HG02852 (cell line): Measurements from ENCODE around the gene IVL.

Experiments
- ATAC-seq: cut with Tn5 transposase; IDR thresholded peaks from one replicate; pipeline ENCODE4 v1.9.1; 2021; ENCODE audit warnings: mild to moderate bottlenecking, moderate library complexity; ENCODE audit not compliant: unreplicated experiment

IVL gene

GRCh38 chr1:152886758-152887409, 21.5 kb upstream of the IVL start:
- no peak for ATAC-seq

GRCh38 chr1:152888126-152888525, 20.2 kb upstream of the IVL start:
- ATAC-seq: no peak

DNA sequence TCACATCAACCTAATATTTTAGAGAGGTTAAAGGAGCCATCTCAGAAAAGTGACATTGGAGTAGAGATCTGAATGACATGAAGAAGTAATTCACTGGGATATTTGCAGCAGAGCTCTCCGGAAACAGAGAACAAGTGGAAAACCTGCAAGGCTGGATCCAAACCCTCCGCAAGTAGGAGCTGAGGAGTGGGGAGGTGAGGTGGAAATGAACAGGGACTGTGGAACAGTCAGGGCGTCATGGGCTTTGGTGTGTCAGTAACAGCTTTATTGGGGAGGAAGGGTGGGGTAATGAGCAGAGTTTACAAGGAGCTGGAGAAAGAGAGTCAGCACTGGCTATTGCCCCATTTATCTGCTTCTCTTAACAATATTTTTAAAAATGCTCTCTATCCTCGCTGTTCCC, 9.3 kb upstream of the IVL start:
- no peak for ATAC-seq

- ATAC-seq: no peak
Observed at GRCh38 chr1:152899883-152900282, 8.5 kb upstream of the IVL start.

DNA sequence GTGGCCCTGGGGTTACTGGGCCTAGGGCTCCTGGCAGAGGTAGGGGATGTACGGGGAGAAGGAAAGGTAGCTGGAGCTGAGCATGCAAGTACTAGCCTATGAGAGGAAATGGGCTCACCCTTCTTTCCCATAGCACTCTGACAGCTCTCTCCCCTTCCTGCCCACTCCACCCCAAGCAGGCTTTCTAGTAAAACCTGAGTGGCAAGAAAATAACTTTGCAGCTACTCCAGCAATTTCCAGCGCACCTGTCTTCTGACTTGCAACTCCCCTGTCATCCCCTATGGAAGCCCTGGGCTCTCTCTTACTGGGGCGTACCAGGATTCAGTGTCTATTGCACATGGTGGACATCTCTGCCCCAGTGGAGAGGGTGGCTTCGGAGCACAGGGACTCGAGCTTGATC, 6.7 kb upstream of the IVL start:
- no peak for ATAC-seq

DNA sequence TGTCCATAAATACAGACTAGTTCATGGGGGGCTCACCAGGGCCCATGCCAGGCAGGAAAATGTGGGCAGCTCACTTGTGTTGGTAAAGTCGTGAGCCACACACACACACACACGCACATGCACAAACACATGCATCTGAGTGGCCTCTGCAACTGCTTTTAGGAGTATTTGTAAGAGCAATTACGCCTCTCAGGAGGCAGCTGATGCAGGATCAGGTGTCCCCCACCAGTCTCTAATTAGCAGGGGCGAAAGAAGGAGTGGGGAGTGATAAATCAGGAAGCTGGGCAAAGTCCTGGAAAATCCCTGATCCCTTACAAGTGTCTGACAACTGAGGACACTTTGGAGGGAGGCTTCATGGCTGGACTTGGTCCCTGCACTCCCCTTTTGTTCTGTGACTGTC, 5.7 kb upstream of the IVL start:
- ATAC-seq: no peak

DNA sequence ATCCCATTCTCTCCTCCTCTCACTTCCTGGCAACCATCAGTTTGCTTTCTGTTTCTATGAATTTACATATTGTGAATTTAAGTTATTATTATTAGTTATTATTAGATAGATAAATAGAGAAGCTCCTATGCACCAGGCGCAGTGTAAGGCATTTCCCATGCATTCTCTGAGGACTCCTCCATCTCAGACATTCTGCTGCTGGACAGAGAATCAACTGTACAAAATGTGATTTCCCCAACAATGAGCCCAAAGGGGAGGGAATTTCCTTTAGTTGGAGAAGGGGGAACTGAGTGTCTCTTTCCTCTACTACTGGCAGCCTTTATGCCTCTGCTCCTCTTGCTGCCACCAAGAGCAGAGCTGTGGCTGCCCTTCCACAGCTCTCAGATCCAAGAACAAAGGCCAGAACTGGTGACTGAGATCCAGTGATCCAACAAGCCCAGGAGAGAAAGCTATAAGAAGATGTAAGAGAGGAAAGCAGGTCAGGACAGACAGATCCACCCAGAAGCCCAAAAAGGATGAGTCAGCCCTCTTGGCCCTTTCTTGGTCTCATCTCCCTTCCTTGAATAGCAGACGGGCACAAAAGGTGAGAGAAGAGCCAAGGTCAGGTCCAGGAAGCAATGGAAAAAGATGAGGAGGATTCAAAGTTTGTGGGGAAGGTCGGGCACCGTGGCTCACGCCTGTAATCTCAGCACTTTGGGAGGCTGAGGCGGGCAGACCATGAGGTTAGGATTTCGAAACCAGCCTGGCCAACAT, 3.5 kb upstream of the IVL start:
- ATAC-seq: no peak

- ATAC-seq: no peak
Observed at GRCh38 chr1:152906023-152906565, 2.3 kb upstream of the IVL start.

GRCh38 chr1:152909206-152909605, 860 bp downstream of the IVL start:
- ATAC-seq: no peak

DNA sequence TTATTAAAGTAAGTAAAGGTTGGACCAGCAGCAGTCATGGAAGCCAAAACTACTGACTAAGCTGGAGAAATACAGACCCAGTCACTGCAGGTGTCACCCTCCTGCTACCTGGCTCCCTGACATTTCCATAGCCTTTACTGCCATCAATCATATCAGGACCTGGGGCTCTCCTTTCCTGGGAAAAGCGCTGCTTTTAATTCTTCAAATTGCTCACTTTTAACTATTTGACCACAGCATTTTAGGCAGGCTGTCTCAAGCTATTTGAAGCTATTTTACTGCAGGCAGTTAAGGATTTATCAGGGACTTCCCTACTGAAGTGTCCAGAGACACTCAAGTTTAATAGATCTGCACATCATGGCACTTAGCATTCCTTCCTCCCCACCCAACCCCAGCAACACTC, 4.1 kb downstream of the IVL start:
- no peak for ATAC-seq

GRCh38 chr1:152912900-152913299, 4.6 kb downstream of the IVL start:
- ATAC-seq: no peak

DNA sequence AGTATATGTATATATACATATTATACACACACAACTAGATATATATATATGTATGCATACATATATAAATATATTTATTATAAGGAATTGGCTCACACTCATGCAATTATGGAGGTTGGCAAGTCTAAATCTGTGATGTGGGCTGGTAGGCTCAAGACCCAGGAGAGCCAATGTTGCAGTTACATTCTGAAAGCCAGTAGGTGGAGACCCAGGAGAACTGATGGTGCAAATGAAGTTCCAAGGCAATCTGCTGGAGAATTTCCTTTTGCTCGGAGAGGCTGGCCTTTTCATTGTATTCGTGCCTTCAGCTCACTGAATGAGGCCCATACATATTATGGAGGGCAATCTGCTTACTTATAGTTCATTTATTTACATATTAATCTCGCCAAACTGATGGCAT, 9.4 kb downstream of the IVL start:
- ATAC-seq: no peak

DNA sequence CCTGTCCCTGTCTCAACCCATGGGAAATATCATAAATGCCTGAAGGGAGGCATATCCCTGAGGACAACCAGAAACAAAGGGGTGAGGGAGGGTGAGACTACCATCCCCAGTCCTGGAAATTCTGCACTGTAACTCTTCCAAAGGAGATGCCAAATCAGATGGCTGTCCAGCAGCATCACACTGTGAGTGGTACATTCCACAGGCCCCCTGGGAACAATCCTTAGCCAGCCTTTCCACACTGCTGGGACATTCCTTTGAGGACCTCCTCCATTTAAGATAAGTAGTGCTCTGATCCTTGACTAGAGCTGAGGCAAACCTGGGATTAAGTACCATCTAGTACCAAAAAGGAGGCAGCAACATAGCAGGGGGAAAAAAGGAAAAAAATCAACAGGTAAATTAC, 10.7 kb downstream of the IVL start:
- ATAC-seq: no peak

DNA sequence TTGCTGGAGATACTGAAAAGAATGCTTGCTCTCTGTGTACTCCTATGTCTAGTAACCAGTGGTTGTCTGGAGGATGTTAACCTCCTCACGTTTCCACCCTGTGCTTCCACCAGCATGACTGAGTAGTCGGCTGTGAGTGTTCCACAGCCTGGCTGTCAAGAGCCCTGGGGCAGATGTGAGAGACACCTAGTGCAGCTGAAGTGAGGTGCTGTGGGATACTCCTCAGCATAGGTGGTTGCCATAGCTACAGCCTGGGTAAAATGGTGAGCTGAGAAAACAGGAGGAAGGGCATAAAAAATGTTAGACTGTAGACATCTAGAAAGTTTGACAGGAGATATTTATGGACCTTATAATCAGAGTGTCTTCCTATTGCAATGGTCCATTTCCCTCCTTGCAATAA, 15.8 kb downstream of the IVL start:
- no peak for ATAC-seq

DNA sequence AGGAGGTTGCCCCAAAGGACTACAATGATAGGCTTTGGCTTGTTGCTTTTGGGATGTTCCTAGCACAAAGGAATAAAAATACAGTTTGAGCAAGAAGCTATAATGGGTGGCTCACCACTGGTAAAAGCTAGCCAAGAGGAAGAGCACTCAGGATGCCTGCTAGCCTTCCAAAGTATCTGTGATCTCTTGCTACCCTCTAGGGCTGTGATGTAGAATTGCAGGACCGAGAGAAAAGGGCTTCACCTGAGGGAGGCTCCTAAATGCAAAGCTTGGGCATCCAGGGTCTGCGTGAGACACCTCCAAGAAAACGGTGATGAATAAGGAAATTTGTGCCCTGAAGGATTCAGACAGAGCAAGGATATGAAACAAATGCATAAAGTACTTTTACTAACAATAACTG, 17.7 kb downstream of the IVL start:
- peak; percentile 52 for ATAC-seq

- ATAC-seq: no peak
Observed at GRCh38 chr1:152928671-152929070, 20.3 kb downstream of the IVL start.

DNA sequence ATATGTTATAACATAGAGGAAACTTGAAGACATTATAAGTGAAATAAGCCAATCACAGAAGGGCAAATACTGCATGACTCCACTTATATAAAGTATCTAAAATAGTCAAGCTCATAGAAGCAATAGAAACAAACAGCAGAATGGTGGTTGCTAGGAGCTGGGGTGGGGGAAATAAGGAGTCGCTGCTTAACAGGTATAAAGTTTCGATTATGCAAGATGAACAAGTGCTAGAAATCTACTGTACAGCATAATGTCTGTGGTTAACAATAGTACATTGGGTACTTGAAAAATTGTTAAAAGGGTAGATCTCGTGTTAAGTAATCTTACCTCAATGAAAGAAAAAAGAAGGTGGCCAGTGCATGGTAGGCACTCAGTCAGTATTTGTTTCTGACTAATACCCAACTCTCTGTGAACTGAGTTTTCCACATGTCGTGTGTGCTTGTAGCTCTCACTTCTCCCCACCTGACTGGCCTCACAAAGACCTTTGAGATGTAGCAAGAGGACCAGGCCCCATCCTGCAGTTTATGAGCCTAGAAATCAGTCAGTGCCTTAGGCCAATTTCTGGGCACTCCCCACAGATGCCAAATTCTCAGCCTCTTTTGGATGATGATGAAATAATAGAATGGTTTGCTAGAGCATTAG, 23.9 kb downstream of the IVL start:
- ATAC-seq: no peak

DNA sequence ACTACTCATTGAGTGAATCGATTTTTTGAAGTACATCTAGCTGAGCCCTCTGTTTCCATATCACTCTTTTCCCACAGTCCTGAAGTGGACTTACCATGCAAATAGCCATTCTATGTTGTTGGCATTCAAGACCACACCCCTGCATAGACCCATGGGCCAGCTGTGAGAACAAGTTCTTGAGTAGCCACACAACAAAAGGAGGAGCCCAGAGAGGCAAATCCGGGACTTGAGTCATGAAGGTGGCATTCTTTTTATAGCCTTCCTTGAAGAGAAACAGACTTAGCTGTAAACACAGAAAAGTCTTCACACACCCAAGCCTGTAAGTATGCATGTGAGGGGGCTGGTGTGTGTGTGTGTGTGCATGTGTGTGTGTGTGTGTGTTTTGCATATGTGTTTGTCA, 24.9 kb downstream of the IVL start:
- no peak for ATAC-seq

DNA sequence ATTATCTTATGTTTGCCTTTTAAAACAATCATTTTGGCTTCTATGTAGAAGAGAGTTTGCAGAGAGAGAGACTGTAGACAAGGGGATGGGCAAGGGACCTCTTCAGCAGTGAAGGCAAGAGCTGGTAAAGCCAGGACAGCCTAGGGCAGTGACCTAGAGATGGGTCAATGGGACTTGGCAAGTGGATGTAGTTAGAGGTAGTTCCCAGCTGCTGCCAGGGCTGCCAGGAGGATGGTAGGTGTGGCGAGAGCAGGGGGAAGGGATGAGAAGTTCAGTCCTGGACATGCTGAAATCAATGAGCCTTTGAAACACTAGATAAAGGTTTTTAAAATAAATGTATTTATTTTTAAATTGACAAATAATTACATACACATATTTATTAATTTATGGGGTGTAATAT, 32.3 kb downstream of the IVL start:
- no peak for ATAC-seq

DNA sequence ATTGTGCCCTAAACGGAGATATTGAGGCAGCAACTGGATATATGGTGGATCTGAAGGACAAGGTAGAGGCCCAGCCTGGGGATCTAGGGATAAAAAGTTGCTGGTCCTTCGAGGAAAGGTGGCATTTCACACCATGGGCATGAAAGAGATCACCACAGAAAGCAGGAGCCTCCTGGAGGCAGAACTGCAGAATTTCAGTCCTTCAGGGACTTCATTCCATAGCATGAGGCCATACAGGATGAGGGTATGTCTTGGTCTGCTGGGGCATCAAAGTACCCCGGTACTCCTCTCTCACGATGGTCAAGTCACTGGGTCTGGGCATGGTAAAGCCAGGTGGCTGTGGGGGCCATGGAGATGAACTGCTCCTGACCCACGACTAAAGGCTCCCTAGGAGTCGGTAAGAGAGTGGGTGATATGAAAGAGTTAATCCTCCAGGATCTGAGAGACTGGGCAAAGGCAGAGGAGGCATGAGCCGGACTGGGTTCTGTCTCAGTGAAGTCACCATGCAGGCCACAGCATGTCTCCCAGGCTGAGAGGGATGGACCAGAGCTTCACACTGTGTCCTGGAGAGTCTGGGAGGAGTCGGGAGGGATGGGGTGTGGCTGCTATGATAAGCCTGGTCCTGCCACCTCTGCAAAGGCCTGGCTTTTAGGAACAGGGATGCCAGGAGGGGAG, 32.8 kb downstream of the IVL start:
- ATAC-seq: no peak

- no peak for ATAC-seq
Observed at GRCh38 chr1:152942161-152942560, 33.8 kb downstream of the IVL start.

DNA sequence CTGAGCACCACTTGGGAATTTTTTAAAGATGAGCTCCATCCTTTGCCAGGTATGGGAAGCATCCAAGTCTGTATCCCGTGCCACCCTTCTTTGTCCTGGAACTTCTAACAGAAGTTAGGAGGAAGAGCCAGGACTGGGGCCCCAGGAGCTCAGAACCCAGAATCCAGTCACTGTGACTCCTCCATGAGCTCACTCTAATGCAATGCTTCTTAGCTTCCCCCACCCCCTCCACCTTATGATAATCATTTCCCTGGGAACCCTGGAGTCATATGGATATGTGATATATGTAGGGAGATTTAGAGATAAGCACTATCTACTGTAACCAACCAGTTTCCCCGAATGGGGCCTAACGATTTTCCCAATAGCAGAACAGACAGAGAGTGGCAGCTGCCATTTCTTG, 37.9 kb downstream of the IVL start:
- ATAC-seq: no peak
